Progenitor cell of endocrine pancreas (in vitro differentiated cells): ENCODE measurements around the gene HLA-DMA. TPM values are rescaled to one million over a fixed set of nuclear protein-coding genes. Genes with fewer than 3 reads are reported as not detected.
A peak's percentile ranks its signal among the peaks of the same experiment; 100 is the strongest.

Experiments
- DNase-seq: peaks from one replicate; pipeline ENCODE4 v3.0.0; 2021; ENCODE audit warnings: low spot score; ENCODE audit not compliant: unreplicated experiment
- H3K27ac Mint-ChIP-seq: 2 replicates; pipeline ENCODE4 v1.8.0; 2021; ENCODE audit warnings: mild to moderate bottlenecking, moderate library complexity, mixed read lengths
- H3K27me3 Mint-ChIP-seq: 2 replicates; pipeline ENCODE4 v1.8.0; 2021; ENCODE audit warnings: mixed read lengths
- H3K36me3 Mint-ChIP-seq: 2 replicates; pipeline ENCODE4 v1.8.0; 2022; ENCODE audit warnings: mixed read lengths; ENCODE audit not compliant: insufficient read depth
- H3K4me1 Mint-ChIP-seq: 2 replicates; pipeline ENCODE4 v1.8.0; 2021; ENCODE audit warnings: low read depth, mixed read lengths
- H3K4me3 Mint-ChIP-seq: 2 replicates; pipeline ENCODE4 v1.8.0; 2021; ENCODE audit warnings: low read depth, mild to moderate bottlenecking, moderate library complexity, mixed read lengths
- H3K9me3 Mint-ChIP-seq: 2 replicates; pipeline ENCODE4 v1.8.0; 2021; ENCODE audit warnings: low read depth, mixed read lengths
- CTCF ChIP-seq: fragments of 200-600 bp; sonication (generic); IDR thresholded peaks from one replicate; pipeline ENCODE4 v1.5.0; 2021; ENCODE audit warnings: antibody characterized with exemption, mild to moderate bottlenecking; ENCODE audit not compliant: unreplicated experiment
- total RNA-seq: library from RNA; stranded (reverse); gene quantifications from 2 replicates; pipeline ENCODE4 v1.2.1, GENCODE V29; 2021

HLA-DMA gene
- total RNA-seq, 1 donor from 2014 or later, result 3.4 TPM

- H3K4me1 Mint-ChIP-seq, result no peaks in the 10 kb centered on the region
- H3K27me3 Mint-ChIP-seq, result peaks cover 16% of the 10 kb centered on the region
- H3K4me3 Mint-ChIP-seq, result no peak overlapping the region
- no peaks in the 10 kb centered on the region for H3K9me3 Mint-ChIP-seq
- H3K27ac Mint-ChIP-seq, result no peak overlapping the region
- DNase-seq, result no peak
- no peak for TF ChIP-seq CTCF
- no peaks in the 10 kb centered on the region for H3K36me3 Mint-ChIP-seq
These were observed 3.3 kb upstream of the HLA-DMA start for GRCh38 chr6:32956176-32956575.

- H3K36me3 Mint-ChIP-seq, result no peaks in the 10 kb centered on the region
- no peaks in the 10 kb centered on the region for H3K9me3 Mint-ChIP-seq
- peaks cover 19% of the 10 kb centered on the region for H3K27me3 Mint-ChIP-seq
- no peak for DNase-seq
- H3K27ac Mint-ChIP-seq, result no peak overlapping the region
- no peak overlapping the region for H3K4me3 Mint-ChIP-seq
- peak; percentile 45 for TF ChIP-seq CTCF
- no peaks in the 10 kb centered on the region for H3K4me1 Mint-ChIP-seq
These were observed 2.3 kb upstream of the HLA-DMA start for GRCh38 chr6:32954986-32955802.

- H3K9me3 Mint-ChIP-seq, result no peaks in the 10 kb centered on the region
- H3K4me3 Mint-ChIP-seq, result no peak overlapping the region
- peak overlapping the region; percentile 8 for H3K27ac Mint-ChIP-seq
- peaks cover 23% of the 10 kb centered on the region for H3K27me3 Mint-ChIP-seq
- no peaks in the 10 kb centered on the region for H3K36me3 Mint-ChIP-seq
- no peaks in the 10 kb centered on the region for H3K4me1 Mint-ChIP-seq
- DNase-seq, result no peak
- no peak for TF ChIP-seq CTCF
These were observed 1.4 kb upstream of the HLA-DMA start for GRCh38 chr6:32954267-32954666.

- peaks cover 28% of the 10 kb centered on the region for H3K27me3 Mint-ChIP-seq
- no peak for TF ChIP-seq CTCF
- H3K4me1 Mint-ChIP-seq, result no peaks in the 10 kb centered on the region
- no peak overlapping the region for H3K27ac Mint-ChIP-seq
- no peak overlapping the region for H3K4me3 Mint-ChIP-seq
- H3K36me3 Mint-ChIP-seq, result no peaks in the 10 kb centered on the region
- no peak for DNase-seq
- H3K9me3 Mint-ChIP-seq, result no peaks in the 10 kb centered on the region
These were observed 878 bp upstream of the HLA-DMA start for GRCh38 chr6:32953775-32954174.

- Mint-ChIP-seq H3K36me3 (no peaks in the 10 kb centered on the region), H3K9me3 (peaks cover 3% of the 10 kb centered on the region), H3K27ac (no peak overlapping the region), H3K4me1 (no peaks in the 10 kb centered on the region), H3K27me3 (peaks cover 30% of the 10 kb centered on the region), H3K4me3 (no peak overlapping the region)
- DNase-seq, result no peak
- no peak for TF ChIP-seq CTCF
These were observed 2.4 kb downstream of the HLA-DMA start for GRCh38 chr6:32950449-32950848.
